Measurements from ENCODE around the gene ETHE1.

GRCh38 chr19:43481701-43482100, 45.3 kb downstream of the ETHE1 start:
- TF ChIP-seq POLR2AphosphoS5 (IDR thresholded peaks at IDR 0.05; ENCODE audit: borderline replicate concordance, low read depth, low read length) (no peak), EZH2 (IDR thresholded peaks at IDR 0.05) (no peak), FOXP2 (optimal IDR thresholded peaks at IDR 0.05; ENCODE audit: control extremely low read depth, extremely low read length, insufficient read depth) (no peak)

Data from SK-N-MC (cell line).